ENCODE results near the gene TUBB2A.

DNA sequence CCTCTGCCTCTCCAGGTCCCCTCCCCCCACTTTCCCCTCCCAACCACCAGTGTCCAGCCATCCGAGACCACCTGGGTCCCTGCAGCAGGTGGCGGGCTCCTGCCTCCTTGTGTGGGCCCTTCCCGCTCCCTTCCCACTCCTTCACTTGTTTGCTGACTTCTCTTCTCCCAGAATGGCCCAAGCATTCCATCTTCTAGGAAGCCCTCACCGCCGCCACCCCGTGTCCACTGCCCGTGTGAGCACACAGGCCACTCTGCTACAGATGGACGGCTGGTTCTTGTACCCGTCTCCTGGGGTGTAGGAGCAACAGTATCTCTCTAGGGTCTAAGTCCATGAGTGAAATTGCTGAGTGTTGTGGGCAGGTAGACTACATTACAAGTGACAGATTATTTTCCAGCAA is 23.8 kb downstream of the TUBB2A start:
- TF ChIP-seq, protein P1, sequence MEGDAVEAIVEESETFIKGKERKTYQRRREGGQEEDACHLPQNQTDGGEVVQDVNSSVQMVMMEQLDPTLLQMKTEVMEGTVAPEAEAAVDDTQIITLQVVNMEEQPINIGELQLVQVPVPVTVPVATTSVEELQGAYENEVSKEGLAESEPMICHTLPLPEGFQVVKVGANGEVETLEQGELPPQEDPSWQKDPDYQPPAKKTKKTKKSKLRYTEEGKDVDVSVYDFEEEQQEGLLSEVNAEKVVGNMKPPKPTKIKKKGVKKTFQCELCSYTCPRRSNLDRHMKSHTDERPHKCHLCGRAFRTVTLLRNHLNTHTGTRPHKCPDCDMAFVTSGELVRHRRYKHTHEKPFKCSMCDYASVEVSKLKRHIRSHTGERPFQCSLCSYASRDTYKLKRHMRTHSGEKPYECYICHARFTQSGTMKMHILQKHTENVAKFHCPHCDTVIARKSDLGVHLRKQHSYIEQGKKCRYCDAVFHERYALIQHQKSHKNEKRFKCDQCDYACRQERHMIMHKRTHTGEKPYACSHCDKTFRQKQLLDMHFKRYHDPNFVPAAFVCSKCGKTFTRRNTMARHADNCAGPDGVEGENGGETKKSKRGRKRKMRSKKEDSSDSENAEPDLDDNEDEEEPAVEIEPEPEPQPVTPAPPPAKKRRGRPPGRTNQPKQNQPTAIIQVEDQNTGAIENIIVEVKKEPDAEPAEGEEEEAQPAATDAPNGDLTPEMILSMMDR (IDR thresholded peaks at IDR 0.05): no peak
- no peak for TF ChIP-seq EP300 (IDR thresholded peaks at IDR 0.05)
- TF ChIP-seq POLR2A (IDR thresholded peaks at IDR 0.05): no peak

All from tibial nerve (tissue), 4 donors.